ENCODE results near the gene ANKRD13D.

ANKRD13D gene

GRCh38 chr11:67261946-67262681 lies 27.0 kb upstream of the ANKRD13D start:
- no peak for DNase-seq (ENCODE audit: low read depth in 2 of 2)

DNA sequence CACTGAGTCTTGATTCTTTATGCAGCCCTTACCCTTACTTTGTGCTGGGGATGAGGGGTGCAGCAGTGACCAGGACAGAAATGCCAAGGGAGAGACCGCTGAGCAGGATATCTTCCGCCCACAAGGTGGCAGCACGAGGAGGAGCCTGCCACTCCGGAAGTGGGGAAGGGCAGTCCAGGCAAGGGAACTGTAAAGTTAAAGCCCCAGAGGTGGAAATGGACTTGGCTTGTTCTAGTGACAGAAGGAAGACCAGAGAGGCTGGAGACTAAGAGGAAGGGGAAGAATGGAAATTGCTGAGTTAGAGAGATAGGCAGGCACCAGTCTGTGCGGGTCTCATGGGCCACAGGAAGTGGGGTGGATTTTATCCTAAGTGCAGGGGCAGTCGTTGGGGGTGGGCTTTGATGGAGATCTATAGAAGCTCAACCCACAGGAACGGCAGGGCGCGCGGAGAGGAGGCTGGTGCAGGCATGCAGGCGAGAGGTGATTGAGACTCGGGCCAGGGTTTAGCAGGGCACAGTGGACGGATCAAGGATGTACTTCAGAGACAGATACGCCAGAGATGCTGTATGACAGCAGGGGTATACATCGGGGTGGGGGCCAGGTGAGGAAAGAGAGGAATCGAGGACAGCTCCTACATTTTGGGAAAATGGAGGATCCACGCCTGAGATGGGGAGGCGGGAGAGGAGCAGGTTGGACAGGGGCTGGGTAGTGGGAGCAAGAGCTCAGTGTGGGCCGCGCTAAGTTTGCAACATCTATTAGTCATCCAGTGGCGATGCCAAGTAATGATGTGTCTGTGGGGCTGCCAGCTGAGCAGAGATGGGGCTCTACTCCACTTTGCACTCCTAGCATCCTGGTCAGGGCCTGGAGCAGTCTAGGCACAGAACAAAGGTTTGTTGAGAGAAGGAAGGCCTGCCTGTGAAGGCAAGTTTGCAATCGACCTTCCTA lies 26.1 kb upstream of the ANKRD13D start:
- DNase-seq (ENCODE audit: low read depth in 2 of 2), result peak; percentile 49 to 52

DNA sequence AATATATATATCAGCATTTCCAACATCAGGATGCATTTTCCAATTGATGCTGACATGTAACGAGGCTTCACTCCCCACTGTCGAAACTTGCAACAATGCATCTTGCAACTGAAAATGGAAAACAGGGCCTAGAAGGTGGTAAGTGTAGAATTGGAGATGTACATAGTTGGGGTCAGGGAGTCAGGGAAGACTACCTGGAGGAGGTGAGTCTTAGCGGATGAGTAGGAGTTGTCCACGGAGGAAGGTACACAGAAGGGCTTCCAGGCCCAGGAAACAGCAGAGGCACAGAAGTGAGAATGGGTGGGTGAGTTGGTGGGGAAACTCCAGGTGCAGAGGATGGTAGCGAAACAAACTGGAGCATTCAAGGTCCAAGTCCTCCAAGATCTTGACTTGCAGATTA lies 24.8 kb upstream of the ANKRD13D start:
- no peak for DNase-seq (ENCODE audit: low read depth in 2 of 2)

- no peak for DNase-seq (ENCODE audit: low read depth in 2 of 2)
These were observed 24.0 kb upstream of the ANKRD13D start for GRCh38 chr11:67264877-67265632.

GRCh38 chr11:67265633-67266448 lies 23.3 kb upstream of the ANKRD13D start:
- peak; percentile 54 for DNase-seq (ENCODE audit: low read depth in 2 of 2)

DNA sequence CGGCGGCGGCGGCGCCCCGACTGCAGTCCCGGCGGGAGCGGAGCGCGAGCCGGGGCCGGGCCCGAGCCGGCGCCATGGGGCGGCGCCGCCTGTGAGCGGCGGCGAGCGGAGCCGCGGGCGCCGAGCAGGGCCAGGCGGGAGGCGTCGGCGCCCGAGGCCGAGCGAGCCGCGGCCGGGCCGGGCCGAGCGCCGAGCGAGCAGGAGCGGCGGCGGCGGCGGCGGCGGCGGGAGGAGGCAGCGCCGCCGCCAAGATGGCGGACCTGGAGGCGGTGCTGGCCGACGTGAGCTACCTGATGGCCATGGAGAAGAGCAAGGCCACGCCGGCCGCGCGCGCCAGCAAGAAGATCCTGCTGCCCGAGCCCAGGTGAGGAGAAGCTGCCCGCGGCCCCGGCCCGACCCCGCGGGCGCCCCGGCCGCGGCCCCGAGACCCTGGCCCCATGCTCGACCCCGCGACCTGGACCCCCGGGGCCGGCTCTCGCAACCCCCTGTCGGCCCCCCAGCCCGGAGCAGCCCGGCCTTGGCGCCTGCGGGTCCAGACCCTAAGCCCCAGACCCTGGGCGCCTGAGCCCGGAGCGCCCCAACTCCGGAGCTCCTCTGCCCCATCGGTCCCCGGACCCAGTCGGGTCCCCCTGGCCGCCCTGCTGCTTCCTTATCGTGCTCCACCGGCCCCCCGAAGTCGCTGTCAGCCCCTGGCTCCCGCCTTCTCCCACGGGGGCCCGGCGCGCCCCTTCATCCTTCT lies 22.5 kb upstream of the ANKRD13D start, which contains the start of gene GRK2:
TSS of gene GRK2 (plus strand) at position 25 of the 739 bp plus-strand sequence. CDS start at position 252, 227 bp downstream.
- no peak for DNase-seq (ENCODE audit: low read depth in 2 of 2)

DNA sequence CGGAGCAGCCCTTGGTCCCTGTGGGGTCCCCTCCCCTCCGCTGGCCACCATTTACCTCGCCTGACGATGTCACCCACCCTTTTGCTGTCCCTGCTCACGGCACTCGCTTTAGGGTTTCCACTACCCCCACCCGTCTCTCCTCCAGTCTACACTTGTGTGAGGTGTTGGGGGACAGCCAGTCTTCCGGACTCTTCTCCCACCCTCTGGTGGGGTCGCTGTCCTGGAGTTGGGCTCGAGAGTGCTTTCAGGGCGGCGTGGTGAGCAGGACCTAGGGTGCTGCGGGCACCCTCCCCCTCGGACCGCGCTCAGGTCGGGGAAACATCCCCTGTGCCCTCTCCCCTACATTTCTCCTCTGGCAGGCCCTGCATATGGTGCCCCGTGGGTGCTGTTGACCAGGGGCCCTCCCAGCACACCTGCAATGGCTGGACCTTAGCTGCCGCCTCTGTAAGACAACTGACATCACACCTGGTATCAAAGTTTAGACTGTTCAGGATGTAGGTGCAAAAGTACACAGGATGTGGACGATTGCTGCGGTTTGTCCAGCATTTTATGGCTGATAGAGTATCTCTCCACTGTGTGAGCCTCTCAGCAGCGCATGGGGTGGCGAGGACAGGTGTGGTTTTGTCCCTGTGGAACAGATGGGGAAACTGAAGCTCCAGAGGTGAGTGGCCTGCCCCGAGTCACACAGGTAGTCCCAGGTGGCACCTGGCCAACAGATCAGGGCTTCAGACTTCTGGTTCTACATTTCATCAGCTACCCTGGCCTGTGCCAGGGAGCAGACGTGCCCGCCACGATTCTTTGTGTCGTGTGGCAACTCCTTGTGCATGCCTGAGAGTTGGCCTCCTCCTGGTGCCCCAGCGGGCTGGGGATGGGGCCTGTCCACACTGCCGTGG lies 21.7 kb upstream of the ANKRD13D start:
- DNase-seq (ENCODE audit: low read depth in 2 of 2), result no peak

GRCh38 chr11:67268081-67268961 lies 20.8 kb upstream of the ANKRD13D start:
- DNase-seq (ENCODE audit: low read depth in 2 of 2), result no peak

DNA sequence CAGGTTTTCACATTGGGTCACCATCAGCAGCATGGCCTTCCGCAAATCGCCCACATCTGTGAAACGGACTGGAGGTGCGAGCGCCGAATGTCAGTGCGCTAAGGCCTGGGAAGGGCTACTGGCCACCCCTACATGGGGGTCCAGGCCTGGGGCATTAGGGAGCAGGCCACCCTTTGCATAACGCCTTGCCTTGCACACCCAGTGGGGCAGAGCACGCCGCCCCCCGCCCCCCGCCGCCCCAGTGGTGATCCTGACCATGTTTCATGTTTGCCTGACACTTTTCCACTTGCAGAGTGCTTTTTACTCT lies 20.2 kb upstream of the ANKRD13D start:
- no peak for DNase-seq (ENCODE audit: low read depth in 2 of 2)

GRCh38 chr11:67269401-67270255 lies 19.5 kb upstream of the ANKRD13D start:
- no peak for DNase-seq (ENCODE audit: low read depth in 2 of 2)

DNA sequence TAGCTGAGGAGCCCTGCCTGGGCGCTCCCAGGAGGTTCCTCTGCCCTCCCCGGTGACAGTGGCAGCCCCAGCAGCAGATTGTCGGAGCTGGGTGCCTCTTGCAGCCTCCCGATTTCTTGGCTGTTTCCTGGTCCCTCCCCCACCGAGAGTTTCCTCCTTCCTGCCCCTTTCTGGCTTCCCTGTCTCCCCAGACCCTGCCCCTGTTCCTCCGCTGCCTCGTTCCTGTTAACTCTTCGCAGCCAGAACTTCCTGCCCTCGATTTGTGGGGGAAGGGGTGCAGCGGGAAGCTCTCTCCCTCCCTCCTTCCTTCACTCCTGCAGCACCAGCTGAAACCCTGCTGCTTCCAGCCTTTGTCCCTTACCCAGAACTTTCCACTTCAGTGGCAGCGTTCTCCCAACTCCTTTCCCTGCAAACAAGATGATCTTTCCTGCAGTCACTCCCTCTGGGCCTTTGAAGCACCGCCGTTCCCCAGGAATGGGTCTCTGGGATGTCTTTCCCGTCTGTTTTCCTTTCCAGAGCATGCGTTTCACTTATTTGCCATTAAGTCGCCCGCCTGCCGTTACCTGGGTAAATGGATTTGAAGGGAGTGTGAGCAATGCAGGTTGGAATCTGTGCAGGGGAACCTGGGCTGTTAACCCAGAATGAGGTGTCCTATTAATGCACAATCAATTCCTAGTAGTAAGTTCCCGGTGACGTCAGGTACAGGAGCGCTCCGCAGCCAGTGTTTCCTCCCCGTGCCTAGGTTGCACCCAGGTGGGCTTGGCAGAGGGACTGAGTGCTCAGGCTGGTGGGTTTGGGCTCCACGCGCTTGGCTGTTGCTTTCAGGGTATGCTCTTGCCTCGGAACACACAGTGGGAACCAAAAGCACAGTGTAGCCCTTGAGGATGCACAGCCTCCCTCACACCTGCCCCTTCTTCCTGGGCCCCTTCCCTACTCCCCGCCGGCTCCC lies 18.6 kb upstream of the ANKRD13D start:
- no peak for DNase-seq (ENCODE audit: low read depth in 2 of 2)

DNA sequence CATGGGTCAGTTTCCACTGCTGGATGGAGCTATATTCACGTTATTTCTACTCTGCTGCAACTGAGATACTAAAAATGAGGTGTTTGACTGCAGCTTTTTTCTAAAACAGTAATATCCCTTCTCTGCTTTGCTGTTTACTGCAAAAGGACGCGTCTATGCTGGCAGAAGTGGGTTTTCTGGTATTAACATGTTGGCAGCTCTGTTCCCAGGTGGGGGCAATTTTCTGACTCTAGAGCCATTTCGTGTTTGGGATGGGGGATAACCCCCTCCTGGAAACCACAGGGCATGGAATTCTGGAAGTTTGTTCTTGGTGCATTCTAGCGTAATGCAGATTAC lies 17.9 kb upstream of the ANKRD13D start:
- DNase-seq (ENCODE audit: low read depth in 2 of 2), result no peak

- DNase-seq (ENCODE audit: low read depth in 2 of 2), result no peak
These were observed 17.4 kb upstream of the ANKRD13D start for GRCh38 chr11:67271541-67272284.

- no peak for DNase-seq (ENCODE audit: low read depth in 2 of 2)
These were observed 16.5 kb upstream of the ANKRD13D start for GRCh38 chr11:67272327-67273259.
